GM19099 (cell line): ENCODE data around the gene ESPN.

Experiments used
- POLR2A ChIP-seq: IDR thresholded peaks from 3 replicates; pipeline ENCODE4 v1.6.1; 2011; ENCODE audit warnings: low read depth; ENCODE audit not compliant: insufficient read length; ENCODE audit errors: extremely low read depth

The ESPN gene

GRCh38 chr1:6440198-6441126 lies 15.9 kb downstream of the ESPN start:
- no peak for TF ChIP-seq POLR2A

DNA sequence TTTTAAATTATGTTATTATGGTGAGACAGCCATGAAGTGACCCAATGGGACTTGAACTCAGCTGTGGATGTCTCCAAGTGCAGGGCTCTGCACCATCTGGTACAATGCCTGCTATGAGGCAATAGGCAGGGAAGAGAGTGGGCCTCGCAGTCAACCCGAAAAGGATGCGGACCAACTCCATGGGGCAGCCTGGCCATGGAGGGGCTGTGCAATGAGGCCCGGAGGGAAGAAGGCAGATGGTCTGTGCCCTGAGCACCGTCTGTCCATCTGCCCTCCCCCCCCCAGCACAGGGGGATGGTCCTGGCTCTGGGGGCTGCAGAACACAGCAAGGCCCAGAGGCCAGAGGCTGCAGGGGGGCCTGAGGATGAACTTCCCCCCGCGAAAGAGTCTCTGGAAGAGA lies 17.0 kb downstream of the ESPN start:
- TF ChIP-seq POLR2A: no peak

GRCh38 chr1:6443339-6444115 lies 19.0 kb downstream of the ESPN start:
- no peak for TF ChIP-seq POLR2A

GRCh38 chr1:6444377-6444776 lies 19.8 kb downstream of the ESPN start:
- TF ChIP-seq POLR2A: no peak

GRCh38 chr1:6445062-6445763 lies 20.6 kb downstream of the ESPN start:
- no peak for TF ChIP-seq POLR2A

DNA sequence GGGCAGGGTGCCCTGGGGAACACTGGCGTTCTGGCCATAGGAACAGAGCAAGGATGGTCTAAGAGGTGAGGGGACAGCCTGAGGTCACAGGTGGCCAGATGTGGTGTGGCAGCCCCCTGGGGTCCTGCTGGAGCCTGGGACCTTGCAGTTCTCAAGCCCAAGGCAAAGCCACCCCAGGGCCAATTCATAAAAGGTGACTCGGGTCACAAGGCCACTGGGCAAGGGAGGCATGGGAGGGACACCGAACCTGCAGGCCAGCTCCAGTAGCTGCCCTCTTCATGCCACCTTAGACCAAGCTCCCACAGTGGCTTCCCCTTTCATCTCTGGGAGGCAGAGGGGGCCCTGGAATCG lies 22.1 kb downstream of the ESPN start:
- TF ChIP-seq POLR2A: no peak

DNA sequence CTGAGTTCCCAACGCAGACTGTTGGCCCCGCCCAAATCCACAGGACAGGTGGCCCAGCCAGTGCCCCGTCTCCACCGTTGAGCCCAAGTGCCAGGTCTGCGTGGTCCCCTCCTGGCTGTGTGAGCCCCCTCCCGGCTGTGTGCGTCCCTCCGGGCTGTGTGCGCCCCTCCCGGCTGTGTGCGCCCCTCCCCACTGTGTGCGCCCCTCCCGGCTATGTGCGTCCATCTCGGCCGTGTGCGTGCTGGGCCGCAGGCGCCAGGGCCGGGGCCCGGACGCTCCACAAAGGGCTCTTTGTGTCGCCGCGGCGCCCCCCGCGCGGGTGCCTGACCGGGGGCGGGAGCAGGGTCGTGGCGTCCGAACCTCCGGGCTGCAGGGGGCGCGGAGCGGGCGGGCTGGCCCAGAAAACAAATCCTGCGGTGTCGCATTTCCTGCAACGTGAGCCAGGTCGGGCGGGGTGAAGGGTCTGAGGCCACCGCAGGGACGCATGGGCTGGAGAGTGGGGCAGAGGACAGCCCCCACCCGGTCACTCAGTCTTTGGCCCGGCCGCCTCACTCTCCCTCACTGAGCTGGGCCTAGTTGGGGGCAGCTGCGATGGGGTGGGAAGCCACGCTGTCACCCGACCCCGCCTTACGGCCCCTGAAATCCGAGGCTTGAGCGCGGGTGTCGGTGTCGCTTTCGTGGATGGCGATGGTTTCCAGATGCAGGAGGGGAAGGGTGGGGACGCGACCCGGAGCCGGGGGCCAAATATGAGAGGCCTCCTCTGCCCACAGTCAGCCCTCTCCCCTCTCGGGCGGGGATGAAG lies 22.6 kb downstream of the ESPN start:
- no peak for TF ChIP-seq POLR2A

DNA sequence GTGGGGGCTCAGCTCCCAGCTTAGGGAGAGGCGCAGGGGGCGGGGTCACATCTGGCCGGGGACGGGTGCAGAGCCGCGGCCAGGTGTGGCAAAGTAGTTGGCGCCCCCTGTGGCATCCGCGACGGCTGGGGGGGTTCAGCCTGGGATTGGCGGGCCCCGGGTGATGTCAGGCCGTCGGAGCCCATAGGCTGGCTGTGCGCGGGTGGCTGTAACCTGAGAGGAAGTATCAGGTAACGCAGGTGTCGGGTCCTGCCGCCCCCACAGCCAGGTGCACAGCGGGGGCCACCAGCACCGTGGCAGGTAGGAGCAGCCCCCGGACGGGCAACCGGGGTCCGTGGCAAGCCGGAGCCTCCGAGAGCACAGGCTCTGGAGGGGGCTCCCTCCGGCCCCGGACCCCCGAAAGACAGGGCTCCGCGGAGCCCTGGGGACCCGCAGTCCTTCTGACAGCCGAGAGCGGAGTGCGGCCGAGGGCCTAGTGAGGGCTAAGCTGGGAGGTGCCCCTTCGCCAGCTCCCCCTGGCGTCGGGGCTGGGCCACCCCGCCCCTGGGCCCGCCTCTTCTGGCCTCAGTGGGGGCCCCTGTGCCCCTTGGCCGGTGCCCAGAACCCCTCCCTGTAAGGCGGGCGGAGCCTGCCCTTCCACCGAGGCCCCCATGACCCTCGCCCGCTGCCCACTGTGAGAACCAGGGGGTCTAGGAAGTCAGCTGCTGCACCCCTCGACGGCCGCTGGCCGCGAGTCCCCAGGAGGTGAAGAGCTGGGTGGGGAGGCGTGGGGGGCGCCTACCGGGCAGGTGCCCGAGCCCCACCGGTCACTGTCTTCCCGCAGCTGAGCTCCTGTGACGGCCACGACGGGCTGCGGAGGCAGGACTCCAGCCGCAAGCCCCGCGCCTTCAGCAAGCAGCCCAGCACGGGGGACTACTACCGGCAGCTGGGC lies 23.5 kb downstream of the ESPN start:
- TF ChIP-seq POLR2A: no peak

- TF ChIP-seq POLR2A: no peak
Observed at GRCh38 chr1:6448749-6449631, 24.4 kb downstream of the ESPN start.

GRCh38 chr1:6450005-6450450 lies 25.5 kb downstream of the ESPN start:
- no peak for TF ChIP-seq POLR2A

DNA sequence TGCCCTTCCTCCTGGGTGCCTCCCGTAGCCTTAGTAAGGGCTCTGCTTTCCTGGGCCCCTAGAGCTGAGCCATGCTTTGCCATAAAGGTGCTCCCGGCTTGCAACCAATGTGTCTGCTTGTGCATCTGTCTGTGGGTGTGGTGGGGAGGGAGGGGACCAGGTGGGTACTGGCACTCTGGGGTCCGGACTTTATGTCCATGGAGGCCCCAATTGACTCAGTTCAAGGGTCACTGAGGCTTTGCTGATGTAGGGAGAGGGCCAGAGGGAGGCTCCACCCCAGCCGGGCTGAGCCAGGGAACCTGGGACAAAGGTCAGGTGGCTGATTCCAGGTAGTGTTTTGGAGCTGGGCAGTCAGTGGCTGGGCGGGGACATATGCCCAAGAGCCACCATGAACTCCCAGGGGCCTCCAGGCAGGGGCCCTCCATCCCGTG lies 26.4 kb downstream of the ESPN start:
- no peak for TF ChIP-seq POLR2A
